Endothelial cell (in vitro differentiated cells): ENCODE measurements around the gene SRPX. TPM values are rescaled to one million over a fixed set of nuclear protein-coding genes. Genes with fewer than 3 reads are reported as not detected.

ENCODE experiments used
- DNase-seq: peaks from one replicate; pipeline ENCODE4 v3.0.0; 2021; ENCODE audit warnings: low spot score
- H3K27ac Mint-ChIP-seq: one replicate; pipeline ENCODE4 v1.8.0; 2021; ENCODE audit warnings: mixed read lengths, inconsistent platforms; ENCODE audit not compliant: unreplicated experiment
- H3K27me3 Mint-ChIP-seq: one replicate; pipeline ENCODE4 v1.8.0; 2021; ENCODE audit warnings: mild to moderate bottlenecking, moderate library complexity, mixed read lengths, inconsistent platforms; ENCODE audit not compliant: unreplicated experiment
- H3K36me3 Mint-ChIP-seq: one replicate; pipeline ENCODE4 v1.8.0; 2021; ENCODE audit warnings: mild to moderate bottlenecking, low read depth, mixed read lengths, inconsistent platforms; ENCODE audit not compliant: unreplicated experiment
- H3K4me1 Mint-ChIP-seq: one replicate; pipeline ENCODE4 v1.8.0; 2021; ENCODE audit warnings: mild to moderate bottlenecking, mixed read lengths, inconsistent platforms; ENCODE audit not compliant: unreplicated experiment
- H3K4me3 Mint-ChIP-seq: one replicate; pipeline ENCODE4 v1.8.0; 2021; ENCODE audit warnings: mild to moderate bottlenecking, mixed read lengths, inconsistent platforms; ENCODE audit not compliant: unreplicated experiment
- H3K9me3 Mint-ChIP-seq: one replicate; pipeline ENCODE4 v1.8.0; 2021; ENCODE audit warnings: mixed read lengths, inconsistent platforms; ENCODE audit not compliant: unreplicated experiment
- total RNA-seq: library from RNA; stranded (reverse); fragmentation: NEBNext Ultra II Directional; extraction: Animal tissue kit (Norgen Biotek cat#: 25700); gene quantifications from one replicate; pipeline ENCODE4 v1.2.1, GENCODE V29; 2021; ENCODE audit not compliant: unreplicated experiment
- TF ChIP-seq, protein P1 (sequence below): fragments of 200-600 bp; sonication (generic); IDR thresholded peaks from one replicate; pipeline ENCODE4 v1.5.0; 2021; ENCODE audit warnings: antibody characterized with exemption; ENCODE audit not compliant: unreplicated experiment

Gene SRPX
- total RNA-seq, 1 donor from 2014 or later = 23.8 TPM

DNA sequence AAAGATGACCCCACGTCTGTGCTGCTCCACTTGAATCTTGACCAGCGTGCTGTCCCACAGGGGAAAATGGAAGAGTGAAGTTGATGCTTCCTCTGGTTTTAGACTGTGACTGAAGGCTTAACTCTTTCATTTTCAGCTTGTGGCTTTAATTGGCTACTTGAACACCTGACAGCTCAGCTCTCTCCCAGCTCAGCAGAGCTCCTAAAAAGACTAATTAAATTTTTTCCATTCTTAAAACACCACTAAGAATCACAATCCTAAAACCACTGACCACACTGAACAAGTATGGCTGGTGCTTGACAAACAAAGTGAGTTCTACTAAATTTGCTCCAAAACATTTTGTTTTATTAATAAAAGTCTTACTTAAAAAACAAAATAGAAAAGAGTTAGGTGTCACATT, 71.7 kb downstream of the SRPX start:
- Mint-ChIP-seq H3K27ac (no peak overlapping the region), H3K27me3 (peaks cover 2% of the 10 kb centered on the region), H3K9me3 (no peaks in the 10 kb centered on the region), H3K36me3 (no peaks in the 10 kb centered on the region), H3K4me3 (no peak overlapping the region), H3K4me1 (no peaks in the 10 kb centered on the region)
- no peak for DNase-seq
- TF ChIP-seq, protein P1, sequence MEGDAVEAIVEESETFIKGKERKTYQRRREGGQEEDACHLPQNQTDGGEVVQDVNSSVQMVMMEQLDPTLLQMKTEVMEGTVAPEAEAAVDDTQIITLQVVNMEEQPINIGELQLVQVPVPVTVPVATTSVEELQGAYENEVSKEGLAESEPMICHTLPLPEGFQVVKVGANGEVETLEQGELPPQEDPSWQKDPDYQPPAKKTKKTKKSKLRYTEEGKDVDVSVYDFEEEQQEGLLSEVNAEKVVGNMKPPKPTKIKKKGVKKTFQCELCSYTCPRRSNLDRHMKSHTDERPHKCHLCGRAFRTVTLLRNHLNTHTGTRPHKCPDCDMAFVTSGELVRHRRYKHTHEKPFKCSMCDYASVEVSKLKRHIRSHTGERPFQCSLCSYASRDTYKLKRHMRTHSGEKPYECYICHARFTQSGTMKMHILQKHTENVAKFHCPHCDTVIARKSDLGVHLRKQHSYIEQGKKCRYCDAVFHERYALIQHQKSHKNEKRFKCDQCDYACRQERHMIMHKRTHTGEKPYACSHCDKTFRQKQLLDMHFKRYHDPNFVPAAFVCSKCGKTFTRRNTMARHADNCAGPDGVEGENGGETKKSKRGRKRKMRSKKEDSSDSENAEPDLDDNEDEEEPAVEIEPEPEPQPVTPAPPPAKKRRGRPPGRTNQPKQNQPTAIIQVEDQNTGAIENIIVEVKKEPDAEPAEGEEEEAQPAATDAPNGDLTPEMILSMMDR = no peak

DNA sequence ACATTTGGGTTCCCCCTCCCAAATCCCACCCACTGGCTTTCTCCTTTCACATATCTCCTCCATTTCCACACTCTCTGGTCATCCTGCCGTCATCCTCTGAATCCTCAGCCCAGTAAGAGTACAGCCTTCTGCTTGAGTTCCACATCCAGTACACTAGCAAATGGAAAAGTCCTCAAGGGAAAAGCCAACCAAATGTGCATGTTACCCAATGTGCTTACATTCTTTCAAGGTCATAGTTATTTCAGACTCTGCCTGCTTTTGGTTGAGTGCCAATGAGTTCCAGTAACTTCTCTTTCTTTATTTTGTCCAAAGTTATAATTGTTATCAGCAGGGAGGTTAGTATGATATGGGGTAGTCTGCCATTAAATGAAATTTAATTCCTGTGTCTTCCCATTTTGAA, 78.1 kb downstream of the SRPX start:
- Mint-ChIP-seq H3K9me3 (no peaks in the 10 kb centered on the region), H3K27me3 (no peaks in the 10 kb centered on the region), H3K4me3 (no peak overlapping the region), H3K36me3 (no peaks in the 10 kb centered on the region), H3K4me1 (peaks cover 6% of the 10 kb centered on the region), H3K27ac (no peak overlapping the region)
- DNase-seq = no peak
- TF ChIP-seq, protein P1 = no peak

DNA sequence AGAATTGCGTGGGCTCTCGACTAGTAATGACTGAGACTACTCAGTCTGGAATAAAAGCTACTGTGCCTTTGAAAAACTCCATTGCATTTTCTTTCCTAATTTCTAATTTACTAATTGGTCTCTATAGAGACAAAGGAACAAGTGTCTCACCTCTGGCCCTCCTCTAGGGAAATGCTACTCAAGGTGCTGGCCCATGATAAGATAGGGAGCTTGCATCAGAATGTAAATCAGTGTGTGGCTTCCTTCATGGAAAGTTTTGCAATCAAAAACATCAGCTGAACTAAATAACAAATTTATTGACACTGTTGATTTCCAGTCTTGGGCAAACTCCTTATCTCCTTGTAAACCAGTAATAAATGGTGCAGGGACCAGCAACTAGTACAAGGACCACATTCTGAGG, 81.8 kb downstream of the SRPX start:
- H3K4me3 Mint-ChIP-seq = no peak overlapping the region
- H3K27ac Mint-ChIP-seq = peak overlapping the region; percentile 71
- no peaks in the 10 kb centered on the region for H3K27me3 Mint-ChIP-seq
- TF ChIP-seq, protein P1 = no peak
- DNase-seq = peak; percentile 15
- H3K36me3 Mint-ChIP-seq = no peaks in the 10 kb centered on the region
- peaks cover 6% of the 10 kb centered on the region for H3K4me1 Mint-ChIP-seq
- no peaks in the 10 kb centered on the region for H3K9me3 Mint-ChIP-seq

DNA sequence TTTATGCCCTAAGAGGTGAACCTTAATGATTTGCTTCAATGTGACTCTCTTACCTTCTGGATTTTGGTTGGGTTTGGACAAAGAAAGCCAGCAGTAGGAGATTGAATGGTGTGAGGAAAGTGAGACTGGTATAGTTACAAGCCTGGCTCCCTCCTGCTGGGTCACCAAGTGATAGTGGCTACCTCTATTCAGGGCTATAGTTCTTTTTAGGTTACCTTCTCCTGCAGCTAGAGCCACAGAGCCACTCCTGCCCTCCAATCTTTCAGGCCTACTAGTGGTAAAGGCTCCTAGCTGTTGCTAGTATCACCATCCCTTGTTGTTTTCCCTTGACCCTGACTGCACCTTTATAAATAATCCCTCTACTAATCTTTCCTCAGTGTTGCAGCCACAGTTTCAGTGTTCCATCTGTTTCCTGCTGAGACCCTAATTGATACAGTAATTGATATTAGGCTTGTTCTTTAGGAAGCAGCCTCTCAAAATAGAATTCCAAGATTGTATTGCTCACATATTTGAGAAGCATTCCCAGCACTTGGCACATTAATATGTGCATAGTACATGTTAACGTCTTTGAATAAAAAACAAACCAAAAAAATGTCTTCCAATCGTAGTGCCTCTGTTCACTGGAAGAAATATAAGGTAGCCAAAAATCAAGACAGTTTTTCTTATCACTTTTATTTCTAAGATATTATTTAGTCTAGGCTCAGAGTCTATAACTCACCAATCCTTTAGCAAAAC, 82.3 kb downstream of the SRPX start:
- H3K36me3 Mint-ChIP-seq = no peaks in the 10 kb centered on the region
- peak overlapping the region; percentile 75 for H3K27ac Mint-ChIP-seq
- H3K27me3 Mint-ChIP-seq = no peaks in the 10 kb centered on the region
- H3K4me1 Mint-ChIP-seq = peaks cover 6% of the 10 kb centered on the region
- TF ChIP-seq, protein P1 = no peak
- H3K4me3 Mint-ChIP-seq = no peak overlapping the region
- H3K9me3 Mint-ChIP-seq = no peaks in the 10 kb centered on the region
- no peak for DNase-seq

DNA sequence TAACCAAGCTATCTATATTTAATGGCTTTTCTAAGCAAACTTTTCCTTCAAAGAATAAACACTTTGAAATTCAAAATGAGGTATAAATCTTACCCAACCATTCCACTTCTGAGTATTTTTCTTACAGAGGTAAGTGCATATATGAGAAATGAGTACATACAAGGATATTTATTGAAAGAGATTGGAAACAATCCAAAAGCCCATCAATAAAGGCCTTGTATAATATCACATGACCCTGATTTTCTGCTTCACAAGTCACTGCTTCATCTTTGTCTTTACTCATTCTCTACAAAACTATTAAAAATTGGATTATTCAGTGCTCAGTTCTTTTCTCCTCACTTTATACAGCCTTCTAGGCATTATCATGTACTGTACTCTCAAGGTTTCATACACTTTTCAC, 91.3 kb downstream of the SRPX start:
- TF ChIP-seq, protein P1 = no peak
- Mint-ChIP-seq H3K27me3 (no peaks in the 10 kb centered on the region), H3K4me3 (no peak overlapping the region), H3K4me1 (no peaks in the 10 kb centered on the region), H3K27ac (no peak overlapping the region), H3K36me3 (no peaks in the 10 kb centered on the region), H3K9me3 (no peaks in the 10 kb centered on the region)
- no peak for DNase-seq
